GM12874 (cell line): ENCODE results near the gene PTPRK.
A peak's percentile ranks its signal among the peaks of the same experiment; 100 is the strongest.

ENCODE experiments used
- TF ChIP-seq, protein P1 (sequence below): IDR thresholded peaks from 2 replicates; pipeline ENCODE4 v1.5.1; 2011; ENCODE audit warnings: low read depth, mild to moderate bottlenecking, control low read depth, low read length, moderate library complexity; ENCODE audit not compliant: insufficient read depth

PTPRK gene

DNA sequence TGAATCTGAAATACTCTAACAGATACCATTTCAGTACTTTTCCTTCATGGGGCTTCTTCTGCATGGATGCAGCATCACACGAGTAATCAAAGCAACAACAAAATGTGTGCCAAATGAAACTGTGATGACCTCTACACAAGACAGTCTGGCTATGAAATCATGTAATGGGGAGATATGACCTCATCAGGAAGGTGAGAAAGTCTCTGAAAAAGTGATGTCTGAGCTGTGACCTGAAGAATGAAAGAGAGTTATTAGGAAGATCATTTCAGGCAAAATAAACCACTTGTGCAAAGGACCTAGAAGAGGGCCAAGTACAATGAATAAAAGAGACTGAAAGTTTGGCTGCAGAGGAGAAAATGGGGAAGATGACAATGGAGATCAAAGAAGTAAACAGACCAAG lies 182.8 kb downstream of the PTPRK start:
- TF ChIP-seq, protein P1, sequence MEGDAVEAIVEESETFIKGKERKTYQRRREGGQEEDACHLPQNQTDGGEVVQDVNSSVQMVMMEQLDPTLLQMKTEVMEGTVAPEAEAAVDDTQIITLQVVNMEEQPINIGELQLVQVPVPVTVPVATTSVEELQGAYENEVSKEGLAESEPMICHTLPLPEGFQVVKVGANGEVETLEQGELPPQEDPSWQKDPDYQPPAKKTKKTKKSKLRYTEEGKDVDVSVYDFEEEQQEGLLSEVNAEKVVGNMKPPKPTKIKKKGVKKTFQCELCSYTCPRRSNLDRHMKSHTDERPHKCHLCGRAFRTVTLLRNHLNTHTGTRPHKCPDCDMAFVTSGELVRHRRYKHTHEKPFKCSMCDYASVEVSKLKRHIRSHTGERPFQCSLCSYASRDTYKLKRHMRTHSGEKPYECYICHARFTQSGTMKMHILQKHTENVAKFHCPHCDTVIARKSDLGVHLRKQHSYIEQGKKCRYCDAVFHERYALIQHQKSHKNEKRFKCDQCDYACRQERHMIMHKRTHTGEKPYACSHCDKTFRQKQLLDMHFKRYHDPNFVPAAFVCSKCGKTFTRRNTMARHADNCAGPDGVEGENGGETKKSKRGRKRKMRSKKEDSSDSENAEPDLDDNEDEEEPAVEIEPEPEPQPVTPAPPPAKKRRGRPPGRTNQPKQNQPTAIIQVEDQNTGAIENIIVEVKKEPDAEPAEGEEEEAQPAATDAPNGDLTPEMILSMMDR, result no peak

GRCh38 chr6:128336436-128337095 lies 183.8 kb downstream of the PTPRK start:
- TF ChIP-seq, protein P1, result no peak

- TF ChIP-seq, protein P1, result no peak
These were observed 184.4 kb downstream of the PTPRK start for GRCh38 chr6:128335963-128336362.

DNA sequence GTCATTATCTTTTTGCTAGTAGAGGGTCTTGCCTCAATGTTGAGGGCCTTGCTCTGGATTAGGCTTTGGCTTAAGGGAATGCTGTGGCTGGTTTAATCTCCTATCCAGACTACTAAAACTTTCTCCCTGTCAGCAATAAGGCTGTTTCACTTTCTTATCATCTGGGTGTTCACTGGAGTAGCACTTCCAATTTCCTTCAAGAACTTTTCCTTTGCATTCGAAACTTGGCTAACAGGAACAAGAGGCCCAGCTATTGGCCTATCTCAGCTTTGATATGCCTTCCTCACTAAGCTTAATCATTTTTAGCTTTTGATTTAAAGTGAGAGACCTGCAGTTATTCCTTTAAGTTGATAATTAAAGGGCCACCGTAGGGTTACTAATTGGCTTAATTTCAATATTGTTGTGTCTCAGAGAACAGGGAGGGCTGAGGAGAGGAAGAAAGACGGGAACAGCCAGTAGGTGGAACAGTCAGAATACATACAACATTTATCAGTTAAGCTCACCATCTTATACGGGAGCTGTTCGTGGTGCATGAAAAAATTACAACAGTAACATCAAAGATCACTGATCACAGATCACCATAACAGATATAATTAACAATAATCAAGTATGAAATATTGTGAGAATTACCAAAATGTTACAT lies 186.7 kb downstream of the PTPRK start:
- TF ChIP-seq, protein P1, result no peak

GRCh38 chr6:128327890-128328289 lies 192.5 kb downstream of the PTPRK start:
- TF ChIP-seq, protein P1, result peak; percentile 50; the same call in 1 of the 2 replicates

- TF ChIP-seq, protein P1, result no peak
These were observed 197.4 kb downstream of the PTPRK start for GRCh38 chr6:128323011-128323410.

GRCh38 chr6:128319946-128320345 lies 200.5 kb downstream of the PTPRK start:
- TF ChIP-seq, protein P1, result no peak
